Left renal pelvis (tissue), 4 donors: Measurements from ENCODE around the gene PTPRS. TPM values are rescaled to one million over a fixed set of nuclear protein-coding genes. Genes with fewer than 3 reads are reported as not detected.

Source experiments
- DNase-seq, 4 donors: peaks; one replicate each; pipeline ENCODE4 v3.0.0-alpha.2; 2013; ENCODE audit warnings: low read depth in 4 of 4, low spot score in 3 of 4
- polyA plus RNA-seq, 4 donors: library from polyadenylated mRNA; unstranded; fragments of 120-200 nt; gene quantifications; one replicate each; pipeline ENCODE4 v1.2.1, GENCODE V29; 2013; ENCODE audit not compliant: insufficient read length in 4 of 4

PTPRS gene
- polyA plus RNA-seq, 4 donors, result 45.8 to 90.4 (median 64.2) TPM

DNA sequence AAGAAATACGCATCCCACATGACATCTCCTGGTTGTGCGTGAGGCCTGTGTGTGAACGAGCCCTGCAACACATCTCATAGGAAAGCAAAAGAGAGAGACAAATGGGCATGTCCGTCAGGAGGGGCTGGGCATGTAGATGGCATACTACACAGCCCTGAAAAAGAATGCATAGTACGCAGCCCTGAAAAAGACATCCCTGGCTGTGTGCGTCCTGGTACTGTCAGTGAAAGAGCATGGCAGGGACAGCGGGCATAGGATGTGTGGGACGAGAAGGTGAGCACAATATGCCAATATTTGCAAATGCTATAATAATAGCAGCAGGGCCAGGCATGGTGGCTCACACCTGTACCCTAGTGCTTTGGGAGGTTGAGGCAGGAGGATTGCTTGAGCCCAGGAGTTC lies 28.6 kb downstream of the PTPRS start:
- DNase-seq, result no peak

DNA sequence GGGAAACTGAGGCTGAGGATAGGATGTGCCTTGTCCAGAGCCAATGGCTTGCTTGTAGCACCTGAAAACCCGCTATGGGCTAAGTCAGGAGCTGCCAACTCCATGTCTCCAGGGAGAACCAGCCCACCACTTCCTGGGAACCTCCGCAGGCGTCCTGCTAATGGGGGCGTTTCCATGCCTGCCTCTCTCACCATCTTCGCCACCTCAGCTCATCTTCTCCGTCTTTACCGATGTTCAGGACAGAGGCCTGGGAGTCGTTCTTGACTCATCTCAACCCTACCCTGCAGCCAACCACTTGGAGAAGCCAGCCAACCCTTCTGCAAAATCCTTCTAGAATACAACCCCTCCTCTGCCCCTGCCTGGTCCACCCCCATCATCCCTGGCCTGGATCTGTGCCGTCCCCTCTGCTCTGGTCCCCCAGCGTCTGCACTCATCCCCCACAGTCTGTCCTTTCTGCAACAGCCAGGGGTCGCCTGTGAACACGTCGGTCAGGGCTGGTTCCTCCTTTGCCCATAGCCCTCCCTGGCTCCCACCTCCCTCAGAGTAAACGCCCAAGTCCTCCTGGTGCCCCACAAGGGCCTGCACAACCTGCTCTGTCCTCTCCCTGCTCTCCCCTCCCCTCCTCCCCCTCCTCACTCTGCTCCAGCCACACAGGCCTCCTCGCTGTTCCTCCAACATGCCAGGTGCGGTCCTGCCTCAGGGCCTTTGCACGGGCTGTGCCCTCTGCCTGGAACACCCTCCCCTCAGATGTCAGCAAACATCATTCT lies 31.0 kb downstream of the PTPRS start:
- DNase-seq, result no peak

DNA sequence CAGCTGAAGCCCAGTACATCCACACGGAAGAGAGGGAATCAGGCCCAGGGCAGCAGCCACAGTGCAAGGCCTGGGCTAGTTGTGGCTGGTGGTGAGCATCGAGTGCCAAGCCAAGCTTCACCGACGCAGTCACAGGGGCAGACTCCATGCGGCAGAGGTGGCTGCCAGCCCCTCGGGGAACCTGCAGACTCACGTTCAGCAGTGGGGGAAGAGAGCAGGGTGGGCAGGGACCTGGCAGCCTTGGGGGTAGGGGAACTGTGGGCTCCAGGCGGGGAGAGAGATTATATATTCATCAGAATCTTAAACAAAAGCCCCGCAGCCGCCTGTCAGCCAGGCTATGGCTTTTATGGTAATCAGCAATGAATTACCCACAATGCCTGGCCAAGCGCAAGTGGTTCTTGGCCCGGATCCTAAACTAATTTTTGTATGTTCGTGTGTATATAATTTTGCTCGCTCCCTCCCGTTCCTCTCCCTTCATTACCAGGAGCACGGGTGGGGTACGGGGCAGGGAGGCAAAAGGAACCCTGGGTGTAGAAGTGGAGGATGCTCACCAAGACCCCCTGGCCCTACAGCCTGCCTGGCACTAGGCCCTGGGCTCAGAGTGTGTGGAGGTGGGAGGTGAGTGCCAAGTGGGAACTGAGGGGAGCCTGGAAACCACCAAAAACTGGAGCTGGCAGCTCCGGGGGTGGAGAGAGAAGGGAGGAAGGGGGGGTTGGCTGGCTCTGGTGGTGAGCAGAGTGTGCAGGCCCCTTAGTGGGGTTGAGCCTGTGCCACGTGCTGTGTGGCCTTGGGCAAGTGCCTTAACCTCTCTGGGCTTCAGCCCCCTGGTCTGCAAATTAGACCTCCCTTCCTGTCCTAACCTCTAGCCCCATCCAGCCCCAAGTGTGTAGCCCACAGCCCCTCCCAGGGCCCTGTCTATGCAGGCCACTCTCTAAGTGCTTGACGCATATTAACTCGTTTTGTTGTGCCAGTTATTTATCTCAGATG lies 31.9 kb downstream of the PTPRS start:
- peak in 2 of 4 donors; percentile 48 for DNase-seq

DNA sequence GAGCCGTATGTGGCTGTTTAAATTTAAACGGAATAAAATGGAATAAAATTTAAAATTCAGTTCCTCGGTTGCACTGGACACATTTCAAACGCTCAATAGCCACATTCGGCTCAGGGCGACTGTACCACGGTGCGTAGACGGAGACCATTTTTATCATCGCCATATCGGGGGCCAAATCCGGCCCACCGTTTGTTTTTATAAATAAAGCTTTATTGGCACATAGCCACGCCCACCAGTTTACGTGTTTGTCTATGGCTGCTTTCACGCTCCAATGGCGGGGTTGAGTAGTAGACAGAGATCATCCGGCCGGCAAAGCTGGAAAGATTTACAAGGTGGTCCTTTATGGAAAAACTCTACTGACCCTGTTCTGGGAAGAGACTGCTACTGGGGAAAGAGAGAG lies 33.0 kb downstream of the PTPRS start:
- no peak for DNase-seq

DNA sequence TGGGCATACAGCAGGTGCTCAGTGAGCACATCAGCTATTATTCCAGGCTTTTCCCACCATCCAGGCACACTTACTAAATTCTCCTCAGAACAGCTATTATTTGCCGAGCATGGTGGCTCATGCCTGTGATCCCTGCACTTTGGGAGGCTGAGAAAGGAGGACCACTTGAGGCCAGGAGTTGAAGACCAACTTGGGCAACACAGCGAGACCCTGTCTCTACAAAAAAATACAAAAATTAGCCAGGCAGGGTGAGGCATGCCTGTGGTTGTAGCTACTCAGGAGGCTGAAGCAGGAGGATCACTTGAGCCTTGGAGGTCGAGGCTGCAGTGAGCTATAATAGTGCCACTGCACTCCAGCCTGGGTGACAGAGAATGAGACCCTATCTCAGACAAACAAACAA lies 35.4 kb downstream of the PTPRS start:
- DNase-seq, result no peak

DNA sequence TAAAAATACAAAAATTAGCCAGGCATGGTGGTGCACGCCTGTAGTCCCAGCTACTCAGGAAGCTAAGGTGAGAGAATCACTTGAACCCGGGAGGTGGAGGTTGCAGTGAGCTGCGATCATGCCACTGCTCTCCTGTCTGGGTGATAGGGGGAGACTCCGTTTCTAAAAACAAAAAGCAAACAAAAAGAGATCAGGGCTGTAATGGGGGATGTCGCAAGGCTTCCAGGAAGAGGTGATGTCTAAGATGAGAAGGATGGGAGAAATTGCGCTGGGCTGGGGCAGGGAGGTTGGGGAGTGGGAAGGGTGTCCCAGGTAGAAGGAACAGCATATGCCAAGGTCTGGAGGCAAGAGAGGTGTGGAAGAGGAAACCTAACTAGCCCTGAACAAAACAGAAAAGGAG lies 36.1 kb downstream of the PTPRS start:
- DNase-seq, result no peak

DNA sequence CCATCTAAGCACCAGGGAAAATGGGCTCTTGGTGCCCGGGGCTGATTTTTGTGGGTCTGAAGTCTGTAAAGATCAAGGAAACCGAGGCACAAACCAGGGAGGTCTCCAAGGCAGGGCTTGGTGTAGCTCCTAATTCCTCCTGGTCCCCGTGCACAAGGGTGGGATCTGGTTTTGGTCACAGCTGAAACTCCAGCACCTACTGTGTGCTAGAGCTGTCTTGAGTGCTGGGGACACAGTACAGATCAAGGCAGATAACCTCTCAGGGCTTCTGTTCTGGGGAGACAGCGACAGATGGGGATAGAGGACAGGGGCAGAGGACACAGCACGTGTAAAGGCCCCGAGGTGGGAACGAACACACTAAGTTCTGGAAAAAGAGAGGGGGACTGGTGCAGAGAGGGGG lies 37.4 kb downstream of the PTPRS start:
- no peak for DNase-seq

DNA sequence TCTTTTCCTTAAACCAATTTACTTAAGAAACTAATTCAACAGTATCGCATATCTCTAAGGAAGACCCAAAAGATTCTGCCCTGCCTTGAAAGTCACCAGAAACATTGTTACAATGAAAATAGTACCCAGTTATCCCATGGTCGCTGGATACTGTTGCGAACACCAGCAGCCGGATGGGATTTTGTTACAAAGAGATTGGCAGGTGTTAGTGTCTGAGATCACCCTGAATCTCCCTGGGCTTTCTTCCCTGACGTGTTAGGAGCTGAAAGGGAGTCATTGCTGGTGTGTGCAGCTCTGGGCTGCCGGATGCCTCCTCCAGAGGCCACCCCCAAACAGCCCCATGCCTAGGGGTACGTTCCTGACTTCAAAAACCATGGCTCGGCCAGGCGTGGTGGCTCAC lies 38.2 kb downstream of the PTPRS start:
- no peak for DNase-seq

DNA sequence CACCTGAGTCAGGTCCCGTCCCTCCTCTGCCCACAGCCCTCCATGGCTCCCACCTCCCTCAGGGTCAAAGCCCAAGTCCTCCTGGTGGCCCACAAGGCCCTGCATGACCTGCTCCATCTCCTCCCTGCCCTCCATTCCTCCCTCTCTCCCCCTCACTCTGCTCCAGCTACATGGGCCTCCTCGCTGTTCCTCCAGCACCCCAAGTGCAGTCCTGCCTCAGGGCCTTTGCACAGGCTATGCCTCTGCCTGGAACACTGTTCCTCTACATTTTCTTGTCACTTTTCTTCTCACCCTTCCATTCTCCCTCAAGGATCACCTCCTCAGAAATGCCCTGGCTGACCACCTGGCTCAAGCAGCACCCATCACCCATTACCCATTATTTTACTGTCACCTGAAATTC lies 41.5 kb downstream of the PTPRS start:
- no peak for DNase-seq

DNA sequence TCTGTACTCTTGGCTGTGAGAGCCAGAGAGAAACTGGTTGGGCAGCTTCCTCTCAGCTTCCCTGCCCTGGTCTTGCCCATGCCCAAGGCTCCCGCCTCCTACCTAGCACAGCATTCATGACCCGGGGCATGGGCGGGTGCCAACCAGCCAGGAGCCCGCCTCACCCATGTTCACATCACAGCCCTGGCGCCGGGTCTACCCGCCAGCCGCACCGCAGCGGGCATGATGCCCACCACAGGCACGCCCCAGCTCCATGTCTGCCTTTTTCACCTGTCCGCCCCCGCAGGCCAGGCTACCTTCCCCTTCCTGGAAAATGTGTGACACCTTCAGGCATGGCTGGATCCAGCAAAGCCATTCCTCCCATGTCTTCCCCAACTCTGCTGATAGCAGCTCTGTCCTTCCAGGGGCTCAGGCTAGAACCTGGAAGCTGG lies 42.1 kb downstream of the PTPRS start:
- no peak for DNase-seq

DNA sequence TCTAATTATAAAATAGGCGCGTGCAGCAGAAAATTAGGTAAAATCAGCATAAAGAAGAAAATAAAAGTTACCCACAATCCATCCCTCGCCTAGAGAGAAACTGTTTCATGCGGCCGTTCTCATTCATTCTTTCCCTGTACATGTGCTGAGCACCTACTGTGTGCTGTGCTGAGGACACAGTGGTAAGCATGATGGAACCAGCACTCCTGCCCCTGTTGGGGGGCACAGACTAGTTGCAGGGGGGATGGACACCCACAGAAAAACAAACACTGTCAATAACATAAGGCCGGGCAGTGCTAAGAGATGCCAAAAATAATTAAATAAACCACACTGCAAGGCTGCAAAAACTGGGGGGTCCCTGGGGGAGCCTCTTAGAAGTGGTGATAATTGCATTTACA lies 43.3 kb downstream of the PTPRS start:
- DNase-seq, result no peak

DNA sequence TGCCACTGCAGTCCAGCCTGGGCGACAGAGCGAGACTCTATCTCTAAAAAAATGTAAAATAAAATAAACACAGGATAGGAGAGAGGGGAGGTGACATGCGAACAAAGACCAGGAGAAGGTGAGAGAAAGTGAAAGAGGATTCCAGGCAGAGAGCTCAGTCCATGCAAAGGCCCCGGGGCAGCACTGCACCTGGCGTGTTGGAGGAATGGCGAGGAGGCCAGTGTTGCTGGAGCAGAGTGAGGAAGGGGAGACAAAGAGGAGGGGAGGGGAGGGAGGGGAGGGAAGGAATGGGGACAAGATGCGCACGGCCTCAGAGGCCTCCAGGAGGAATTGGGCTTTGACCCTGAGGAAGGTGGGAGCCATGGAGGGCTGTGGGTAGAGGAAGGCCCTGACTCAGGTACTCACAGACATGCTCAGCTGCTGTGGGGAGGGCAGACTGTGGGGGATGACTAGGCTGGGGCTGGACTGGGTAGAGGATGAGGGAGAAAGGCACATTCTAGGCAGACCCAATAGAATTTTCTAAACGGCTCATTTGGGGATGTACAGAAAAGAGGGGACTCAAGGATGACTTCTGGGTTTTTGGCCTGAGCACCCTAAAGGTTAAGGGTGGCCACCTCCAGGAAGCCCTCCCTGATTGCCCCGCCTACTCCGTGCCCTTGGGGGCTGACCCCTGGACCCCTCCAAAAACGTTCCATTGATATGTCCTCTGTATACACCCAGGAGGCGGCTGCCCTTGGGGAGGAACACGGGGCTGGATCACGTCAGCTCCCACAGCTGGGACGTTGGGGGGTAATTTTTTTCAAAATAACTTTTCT lies 43.9 kb downstream of the PTPRS start:
- DNase-seq, result no peak

DNA sequence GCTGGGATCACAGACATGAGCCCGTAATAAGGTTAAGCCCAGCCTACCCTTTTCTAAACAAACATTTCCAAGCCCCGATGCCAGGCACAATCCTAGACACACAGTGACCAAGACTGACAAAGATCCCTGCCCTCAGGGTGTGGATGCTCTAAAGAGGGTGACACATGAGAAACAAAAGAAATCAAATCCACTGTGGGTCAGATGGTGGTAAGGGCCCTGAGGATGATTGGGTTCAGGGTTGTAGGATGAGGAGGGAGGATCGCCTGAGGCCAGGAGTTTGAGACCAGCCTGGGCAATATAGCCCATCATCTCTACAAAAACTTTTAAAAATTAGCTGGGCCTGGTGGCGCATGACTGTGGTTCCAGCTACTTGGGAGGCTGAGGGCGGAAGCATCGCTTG lies 44.6 kb downstream of the PTPRS start:
- no peak for DNase-seq

DNA sequence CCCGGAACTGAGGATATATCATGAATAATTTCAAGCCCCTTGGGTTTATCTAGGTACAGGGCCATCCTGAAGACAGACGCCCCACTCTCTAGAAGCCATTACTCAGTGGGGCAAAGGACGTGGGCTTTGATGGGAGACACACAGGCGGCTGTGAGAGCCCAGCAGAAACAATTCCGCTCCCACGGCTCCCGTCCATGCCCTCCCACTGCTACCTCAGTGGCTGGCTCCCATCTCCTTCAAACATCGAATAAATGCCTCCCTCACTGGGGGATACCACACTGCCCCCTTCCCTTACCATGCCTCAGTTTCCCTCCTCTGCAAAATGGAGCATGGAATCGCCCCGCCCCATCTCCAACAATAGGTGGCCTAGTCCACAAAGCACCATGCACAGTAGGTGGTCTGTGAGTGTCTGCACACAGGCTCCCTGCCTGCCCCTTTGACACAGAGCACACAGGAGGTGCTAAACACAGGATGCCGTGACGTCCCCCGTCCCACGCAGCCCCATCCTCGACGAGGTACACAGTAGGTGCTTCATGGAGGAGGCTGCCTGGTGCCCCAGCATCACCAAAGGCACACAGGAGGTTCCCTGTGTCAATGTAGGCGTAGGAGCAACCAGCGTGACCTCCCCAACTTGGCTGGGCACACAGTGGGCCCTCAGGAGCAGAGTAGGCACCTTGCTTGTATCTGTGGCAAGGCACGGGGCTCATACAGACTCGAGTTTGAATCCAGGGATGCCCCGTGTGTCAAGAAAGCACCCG lies 46.0 kb downstream of the PTPRS start:
- no peak for DNase-seq

DNA sequence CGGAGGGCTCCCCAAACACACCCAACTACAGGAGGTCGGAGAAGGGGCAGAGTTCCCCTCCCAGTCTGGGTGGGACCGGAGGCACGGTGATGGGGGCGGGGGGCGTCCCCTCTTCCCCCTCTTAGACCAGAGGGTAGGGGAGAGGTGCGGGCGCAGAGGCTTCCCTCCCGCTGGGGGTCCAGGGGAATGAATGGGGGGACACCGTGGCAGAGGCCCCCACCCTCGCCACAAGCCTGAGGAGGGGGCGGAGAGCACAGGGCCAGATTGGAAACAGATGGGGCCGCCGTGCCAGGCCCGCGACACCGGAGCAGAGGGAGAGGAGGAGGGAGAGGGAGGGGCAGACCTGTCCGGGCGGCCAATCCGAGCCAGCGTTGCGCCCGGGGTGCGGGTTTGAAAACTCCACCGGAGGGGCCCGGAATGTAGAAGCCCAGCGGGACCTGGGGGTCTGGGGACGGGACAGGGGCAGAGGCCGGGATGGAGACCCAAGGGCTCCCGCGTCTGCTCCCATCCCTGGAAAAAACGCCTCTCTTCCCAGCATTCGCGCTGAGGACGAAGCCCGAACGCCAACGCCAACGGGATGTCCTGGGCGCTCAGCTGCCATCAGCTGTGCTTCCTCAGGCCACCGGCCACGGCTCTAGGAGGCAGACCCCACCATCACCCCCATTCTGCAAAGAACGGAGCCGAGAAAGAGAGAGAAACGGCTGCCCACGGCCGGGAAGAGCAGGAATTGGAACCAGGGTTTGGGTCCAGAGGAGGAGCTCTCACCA lies 46.8 kb downstream of the PTPRS start:
- DNase-seq, result peak in 1 of 4 donors; percentile 37

DNA sequence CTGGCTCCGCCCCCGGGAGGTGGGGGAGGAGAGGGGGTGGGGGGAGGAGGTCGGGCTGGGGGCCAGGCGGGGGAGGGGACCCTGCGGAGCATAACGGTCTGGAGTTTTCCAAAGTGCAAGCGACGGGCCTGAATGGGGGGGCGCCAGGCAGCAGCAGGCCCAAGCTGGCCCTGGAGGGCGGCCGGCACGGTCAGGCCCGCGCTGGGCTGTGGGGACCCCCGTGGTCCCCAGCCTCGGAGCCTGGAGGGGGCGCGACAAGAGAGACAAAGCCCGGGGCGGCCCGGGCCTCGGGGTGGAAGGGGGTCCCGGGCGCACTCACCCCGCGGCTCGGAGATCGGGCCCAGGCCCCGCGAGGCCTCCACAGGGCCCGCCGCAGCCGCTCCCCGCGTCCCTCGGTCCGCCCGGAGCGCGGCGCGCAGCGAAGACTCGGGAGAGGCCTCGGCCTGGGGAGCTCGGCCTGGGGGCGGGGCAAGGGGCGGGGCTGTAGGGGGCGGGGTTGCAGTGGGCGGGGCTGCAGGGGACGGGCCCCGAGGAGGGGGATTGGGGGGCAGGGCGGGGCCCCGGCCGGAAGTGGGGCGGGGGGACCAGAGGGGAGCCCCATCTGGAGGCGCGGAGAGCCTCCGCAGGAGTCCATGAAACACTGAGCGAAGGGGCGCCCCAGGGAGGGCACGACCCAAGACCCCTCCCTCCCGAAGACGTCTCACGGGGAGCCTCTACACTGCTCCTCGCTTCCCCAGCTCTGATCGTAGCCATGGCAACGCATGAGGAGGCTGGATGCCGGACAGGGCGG lies 47.6 kb downstream of the PTPRS start:
- DNase-seq, result peak in 2 of 4 donors; percentile 49 to 61

DNA sequence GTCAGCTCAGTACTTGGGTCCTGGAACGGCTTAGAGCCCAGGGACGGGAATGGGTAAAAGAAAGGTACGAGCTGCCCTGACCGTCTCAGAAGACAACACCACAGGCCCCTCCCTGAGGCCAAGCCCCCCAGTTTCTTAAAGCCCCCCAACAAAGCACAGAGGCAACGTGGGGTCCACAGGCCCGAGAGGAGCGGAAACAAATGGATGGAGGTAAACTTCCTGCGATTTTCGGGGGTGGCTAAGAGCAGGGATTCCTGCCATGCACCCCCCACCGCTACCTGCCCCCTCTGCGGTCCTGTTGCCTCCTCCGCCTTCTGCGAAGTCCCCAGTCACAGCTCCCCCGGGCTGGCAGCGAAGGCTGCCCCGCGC lies 48.2 kb downstream of the PTPRS start:
- no peak for DNase-seq

DNA sequence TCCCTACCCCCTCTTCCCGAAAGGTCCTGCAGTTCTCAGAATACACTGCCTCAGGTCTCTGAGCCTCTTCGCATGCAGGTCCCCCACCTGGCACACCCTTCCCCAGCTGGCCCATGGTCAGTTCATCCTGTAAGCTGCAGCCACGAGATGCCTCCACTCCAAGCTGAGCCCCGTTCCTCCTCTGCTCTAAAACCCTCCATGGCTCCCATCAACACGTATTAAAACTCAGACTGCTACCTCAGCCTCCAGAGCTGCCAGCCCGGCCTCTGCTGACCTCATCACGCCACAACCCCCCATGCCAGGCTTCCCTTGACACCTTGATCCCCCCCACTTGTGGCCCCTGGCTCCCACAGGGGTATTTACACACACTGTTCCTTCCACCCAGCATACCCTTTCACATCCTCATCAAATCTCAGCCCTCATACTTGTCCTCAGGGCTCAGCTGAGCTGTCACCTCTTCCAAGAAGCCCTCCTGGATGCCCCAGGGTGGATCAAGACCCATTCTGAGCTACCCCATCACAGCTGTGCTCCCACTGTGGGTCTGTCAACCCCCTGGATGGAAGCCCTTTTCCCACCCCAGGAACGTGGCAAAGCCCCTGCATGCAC lies 48.9 kb downstream of the PTPRS start:
- no peak for DNase-seq
